Skeletal muscle tissue (tissue), 4 donors: ENCODE results near the gene MTRFR. TPM values are rescaled to one million over a fixed set of nuclear protein-coding genes. Genes with fewer than 3 reads are reported as not detected.
A peak's percentile ranks its signal among the peaks of the same experiment; 100 is the strongest.

Source experiments
- H3K27ac ChIP-seq: one replicate; pipeline ENCODE4 v1.7.0; 2013; ENCODE audit warnings: mild to moderate bottlenecking, low read depth, low read length, inconsistent platforms
- H3K27me3 ChIP-seq, 3 donors: one replicate each; pipeline ENCODE4 v1.7.0; 2013; ENCODE audit warnings: low read length in 3 of 3; ENCODE audit not compliant: control insufficient read depth in 3 of 3, insufficient read depth in 3 of 3
- H3K36me3 ChIP-seq, 3 donors: one replicate each; pipeline ENCODE4 v1.7.0; 2013; ENCODE audit warnings: low read length in 3 of 3; ENCODE audit not compliant: control insufficient read depth in 3 of 3, insufficient read depth in 3 of 3
- H3K4me1 ChIP-seq, 3 donors: one replicate each; pipeline ENCODE4 v1.7.0; 2013; ENCODE audit warnings: low read length in 3 of 3, mild to moderate bottlenecking in 3 of 3; ENCODE audit not compliant: control insufficient read depth in 3 of 3, insufficient read depth in 3 of 3
- H3K4me3 ChIP-seq, 3 donors: one replicate each; pipeline ENCODE4 v1.7.0; 2013; ENCODE audit warnings: low read length in 3 of 3
- H3K9ac ChIP-seq, 3 donors: one replicate each; pipeline ENCODE4 v1.7.0; 2013; ENCODE audit warnings: low read length in 3 of 3, mild to moderate bottlenecking in 3 of 3, moderate library complexity in 2 of 3, low read depth in 1 of 3
- H3K9me3 ChIP-seq, 3 donors: one replicate each; pipeline ENCODE4 v1.7.0; 2013; ENCODE audit warnings: low read length in 3 of 3; ENCODE audit not compliant: control insufficient read depth in 3 of 3
- total RNA-seq: library from RNA; depleted of rRNA; stranded (reverse); fragments of >200 nt; gene quantifications from one replicate; pipeline ENCODE4 v1.2.3, GENCODE V29; 2014
- donor health status: Osteomylitis.

The MTRFR gene
- total RNA-seq, 1 donor from 2014 or later = 12.0 TPM

DNA sequence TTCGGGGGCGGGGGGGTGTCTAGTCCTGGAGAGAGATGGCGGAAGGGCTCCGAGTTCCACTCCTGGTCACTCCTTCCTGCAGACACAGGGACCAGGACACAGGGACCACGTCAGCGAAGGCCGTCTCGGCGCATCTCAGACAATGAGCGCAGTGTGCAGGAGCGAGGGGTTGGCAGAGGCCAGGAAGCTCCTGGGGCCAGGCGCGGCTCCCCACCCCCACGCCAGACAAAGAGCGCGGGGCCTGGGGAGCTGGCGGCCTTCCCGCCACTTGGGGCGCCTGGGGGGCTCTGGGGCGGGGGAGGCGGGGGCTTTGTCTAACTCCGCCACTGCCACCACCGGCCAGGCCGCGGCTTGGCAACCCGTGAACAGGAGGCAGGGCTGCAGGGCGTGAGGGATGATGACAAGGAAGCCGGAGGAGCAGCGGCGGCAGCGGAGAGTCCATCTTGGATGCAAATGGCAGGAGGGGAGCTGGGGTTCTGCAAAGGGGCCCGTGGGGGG, 36.2 kb downstream of the MTRFR start:
- Histone ChIP-seq H3K4me1 (peaks cover 30 to 38% (median 32%) of the 10 kb centered on the region in 3 donors), H3K36me3 (peaks cover 5 to 9% (median 6%) of the 10 kb centered on the region in 3 donors), H3K27ac (peak overlapping the region; percentile 70), H3K9me3 (no peaks in the 10 kb centered on the region), H3K9ac (peak overlapping the region in 2 of 3 donors; percentile 75 to 76), H3K4me3 (peak overlapping the region; percentile 59 to 72 (median 71)), H3K27me3 (no peaks in the 10 kb centered on the region)

DNA sequence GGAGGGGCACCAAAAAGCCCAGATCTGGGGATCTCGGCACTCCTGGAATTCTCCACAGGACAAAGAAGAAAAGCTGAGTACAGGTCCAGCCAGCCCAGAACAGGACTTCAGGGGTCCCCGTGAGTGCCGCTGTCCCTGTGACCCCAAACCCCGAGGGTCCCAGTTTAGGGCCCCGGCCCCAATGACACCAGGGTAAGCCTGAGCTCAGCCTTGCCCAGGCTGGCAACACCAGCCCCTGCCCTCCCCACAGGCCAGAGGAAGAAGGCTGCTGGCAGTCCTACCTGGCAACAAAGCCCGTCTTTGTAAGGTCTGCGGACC, 36.6 kb downstream of the MTRFR start:
- Histone ChIP-seq H3K36me3 (peaks cover 5 to 6% (median 6%) of the 10 kb centered on the region in 3 donors), H3K9me3 (no peaks in the 10 kb centered on the region), H3K4me1 (peaks cover 30 to 38% (median 32%) of the 10 kb centered on the region in 3 donors), H3K9ac (peak overlapping the region; percentile 54 to 76 (median 75)), H3K27ac (peak overlapping the region; percentile 70), H3K4me3 (peak overlapping the region; percentile 59 to 72 (median 71)), H3K27me3 (no peaks in the 10 kb centered on the region)

DNA sequence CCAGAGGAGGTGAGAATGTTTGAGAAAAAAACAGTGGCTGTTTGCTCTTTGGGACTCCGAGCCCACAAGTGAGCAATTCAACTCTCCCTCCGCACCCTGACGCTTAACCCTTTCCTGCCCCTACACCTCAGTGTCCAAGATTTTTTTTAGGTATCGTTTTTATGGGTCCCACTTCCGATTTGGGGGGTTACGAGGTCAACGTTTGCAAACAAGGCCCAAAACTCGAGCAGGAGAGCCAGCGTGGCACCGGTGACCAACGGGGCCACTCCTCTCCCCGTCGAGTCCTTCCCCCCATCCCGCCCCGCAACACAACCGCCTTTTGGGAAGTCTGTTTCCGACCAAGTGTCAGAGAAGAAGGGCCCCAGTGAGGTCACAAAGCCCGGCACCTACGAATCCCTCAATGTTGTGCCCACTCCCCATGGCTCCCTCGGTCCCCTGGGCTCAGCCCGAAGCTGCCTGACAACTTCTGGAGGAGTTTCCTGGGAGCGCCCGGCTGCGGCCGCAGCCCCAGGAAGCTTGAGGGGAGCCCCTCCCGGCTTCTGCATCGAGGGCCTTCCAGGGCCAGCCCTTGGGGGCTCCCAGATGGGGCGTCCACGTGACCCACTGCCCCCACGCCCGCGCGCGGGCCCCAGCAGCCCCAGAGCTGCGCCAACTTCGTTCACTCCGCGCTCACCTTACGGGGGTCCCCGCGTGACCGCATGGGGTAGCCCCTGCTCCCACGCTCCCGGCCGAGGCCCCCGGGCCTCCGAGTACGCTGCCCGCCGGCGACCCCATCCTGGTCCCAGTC, 37.2 kb downstream of the MTRFR start:
- peaks cover 5 to 6% (median 6%) of the 10 kb centered on the region in 3 donors for H3K36me3 ChIP-seq
- H3K9me3 ChIP-seq = no peaks in the 10 kb centered on the region
- H3K9ac ChIP-seq = peak overlapping the region; percentile 54 to 76 (median 75)
- H3K27ac ChIP-seq = peak overlapping the region; percentile 70
- H3K4me1 ChIP-seq = peaks cover 30 to 38% (median 32%) of the 10 kb centered on the region in 3 donors
- H3K4me3 ChIP-seq = peak overlapping the region; percentile 59 to 72 (median 71)
- H3K27me3 ChIP-seq = no peaks in the 10 kb centered on the region

DNA sequence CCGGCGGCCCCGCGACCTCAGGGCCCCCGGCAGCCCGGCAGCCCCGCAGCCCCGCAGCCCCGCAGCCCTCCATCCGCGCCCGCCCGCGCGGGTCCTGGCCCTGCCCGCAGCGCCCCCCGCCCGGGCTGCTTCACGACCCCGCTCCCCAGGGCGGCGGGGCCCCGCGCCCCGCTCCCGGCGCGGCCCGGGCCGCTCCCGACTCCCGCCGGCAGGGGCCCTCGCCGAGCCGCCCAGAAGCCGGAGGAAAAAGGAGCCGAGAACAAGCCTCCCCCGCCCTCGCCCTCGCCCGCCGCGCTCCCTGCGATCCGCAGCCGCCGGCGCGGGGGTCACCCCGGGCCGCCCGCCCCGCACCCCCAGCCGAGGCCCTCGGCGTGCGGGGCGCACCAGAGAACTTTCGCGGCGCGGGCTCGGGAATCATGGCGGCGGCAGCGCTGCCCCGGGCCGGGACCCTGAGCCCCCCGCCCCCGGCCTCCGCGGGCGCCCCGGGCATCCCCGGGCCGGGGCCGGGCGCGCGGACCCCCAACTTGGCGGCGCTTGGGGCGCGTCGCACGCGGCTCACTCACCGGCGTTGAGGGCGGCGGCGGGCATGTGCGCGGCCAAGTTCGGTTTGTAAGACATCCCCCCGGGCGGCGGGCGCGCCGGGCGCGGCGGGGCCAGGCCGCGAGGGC, 37.9 kb downstream of the MTRFR start:
- peak overlapping the region in 2 of 3 donors; percentile 54 to 75 for H3K9ac ChIP-seq
- H3K9me3 ChIP-seq = no peaks in the 10 kb centered on the region
- peaks cover 4 to 6% (median 5%) of the 10 kb centered on the region in 3 donors for H3K36me3 ChIP-seq
- H3K4me3 ChIP-seq = peak overlapping the region in 2 of 3 donors; percentile 65 to 72
- H3K27ac ChIP-seq = no peak overlapping the region
- H3K27me3 ChIP-seq = no peaks in the 10 kb centered on the region
- peaks cover 30 to 38% (median 32%) of the 10 kb centered on the region in 3 donors for H3K4me1 ChIP-seq

DNA sequence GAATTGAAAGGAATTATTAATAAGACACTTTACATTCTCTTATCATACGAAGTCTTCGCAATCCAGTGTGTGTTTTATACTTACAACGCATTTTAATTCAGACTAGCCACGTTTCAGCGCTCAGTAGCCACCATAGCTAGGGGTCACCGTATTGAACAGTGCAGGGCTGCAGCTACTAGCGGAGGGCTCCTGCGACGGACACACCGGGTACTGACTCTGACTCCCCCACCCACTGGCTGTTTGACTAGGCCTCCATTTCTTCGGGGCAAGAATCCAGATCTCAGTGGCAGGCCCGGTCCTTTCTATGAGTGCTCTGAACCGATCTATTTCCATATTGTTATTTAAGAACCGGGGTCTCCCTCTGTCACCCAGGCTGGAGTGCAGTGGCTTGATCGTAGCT, 39.9 kb downstream of the MTRFR start:
- Histone ChIP-seq H3K36me3 (no peaks in the 10 kb centered on the region), H3K4me3 (no peak overlapping the region), H3K9ac (no peak overlapping the region), H3K27me3 (no peaks in the 10 kb centered on the region), H3K9me3 (no peaks in the 10 kb centered on the region), H3K27ac (no peak overlapping the region), H3K4me1 (peaks cover 22 to 27% (median 26%) of the 10 kb centered on the region in 3 donors)

DNA sequence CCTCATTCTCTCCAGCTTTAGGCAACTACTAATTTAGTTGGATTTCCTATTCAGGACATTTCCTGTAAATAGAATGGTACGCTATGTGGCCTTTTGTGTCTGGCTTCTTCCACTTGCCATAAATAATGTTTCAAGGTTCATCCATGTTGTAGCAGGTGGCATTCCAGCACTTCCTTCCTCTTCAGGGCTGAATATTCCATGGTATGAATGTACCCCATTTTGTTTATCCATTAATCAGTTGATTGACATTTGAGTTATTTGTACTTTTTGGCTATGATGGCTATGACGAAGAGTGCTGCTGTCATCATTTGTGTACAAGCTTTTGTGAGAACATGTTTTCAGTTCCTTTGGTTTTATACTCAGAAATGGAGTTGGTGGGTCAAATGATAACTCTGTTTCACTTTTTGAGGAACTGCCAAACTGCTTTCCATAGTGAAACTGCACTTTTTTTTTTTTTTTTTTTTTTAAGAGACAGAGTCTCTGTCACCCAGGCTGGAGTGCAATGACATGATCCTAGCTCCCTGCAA, 44.9 kb downstream of the MTRFR start:
- Histone ChIP-seq H3K27ac (no peak overlapping the region), H3K9me3 (no peaks in the 10 kb centered on the region), H3K27me3 (no peaks in the 10 kb centered on the region), H3K4me1 (no peaks in the 10 kb centered on the region), H3K36me3 (no peaks in the 10 kb centered on the region), H3K9ac (no peak overlapping the region), H3K4me3 (no peak overlapping the region)

DNA sequence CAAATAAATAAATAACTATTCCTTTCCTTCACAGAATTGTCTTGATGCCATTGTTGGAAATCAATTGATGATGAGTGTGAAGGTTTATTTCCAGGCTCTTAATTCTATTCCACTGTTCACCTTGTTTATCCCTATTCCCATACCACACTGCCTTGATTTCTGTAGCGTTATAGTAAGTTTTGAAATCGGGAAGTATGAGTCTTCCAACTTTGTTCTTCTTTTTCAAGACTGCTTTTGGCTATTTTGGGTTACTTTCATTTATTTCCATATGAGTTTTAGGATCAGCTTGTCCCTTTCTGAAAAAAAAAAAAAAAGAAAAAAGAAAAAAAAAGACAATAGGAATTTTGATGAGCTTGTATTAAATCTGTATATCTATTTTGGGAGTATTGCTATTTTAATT, 47.7 kb downstream of the MTRFR start:
- no peak overlapping the region for H3K4me3 ChIP-seq
- no peaks in the 10 kb centered on the region for H3K27me3 ChIP-seq
- no peak overlapping the region for H3K27ac ChIP-seq
- H3K9ac ChIP-seq = no peak overlapping the region
- H3K9me3 ChIP-seq = no peaks in the 10 kb centered on the region
- no peaks in the 10 kb centered on the region for H3K4me1 ChIP-seq
- no peaks in the 10 kb centered on the region for H3K36me3 ChIP-seq

DNA sequence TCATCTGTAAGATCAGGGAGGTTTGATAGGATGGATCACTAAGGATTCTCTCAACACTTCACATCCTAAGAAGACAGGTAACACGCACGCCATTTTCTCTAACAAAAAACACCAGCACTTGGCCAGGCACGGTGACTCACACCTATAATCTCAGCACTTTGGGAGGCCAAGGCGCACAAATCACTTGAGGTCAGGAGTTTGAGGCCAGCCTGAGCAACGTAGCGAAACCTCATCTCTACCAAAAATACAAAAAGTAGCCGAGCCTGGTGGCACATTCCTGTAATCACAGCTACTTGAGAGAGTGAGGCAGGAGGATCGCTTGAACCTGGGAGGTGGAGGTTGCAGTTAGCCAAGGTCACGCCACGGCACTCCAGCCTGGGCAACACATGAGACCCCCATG, 48.9 kb downstream of the MTRFR start:
- Histone ChIP-seq H3K36me3 (no peaks in the 10 kb centered on the region), H3K27me3 (no peaks in the 10 kb centered on the region), H3K9me3 (no peaks in the 10 kb centered on the region), H3K4me3 (no peak overlapping the region), H3K27ac (no peak overlapping the region), H3K9ac (no peak overlapping the region), H3K4me1 (no peaks in the 10 kb centered on the region)

DNA sequence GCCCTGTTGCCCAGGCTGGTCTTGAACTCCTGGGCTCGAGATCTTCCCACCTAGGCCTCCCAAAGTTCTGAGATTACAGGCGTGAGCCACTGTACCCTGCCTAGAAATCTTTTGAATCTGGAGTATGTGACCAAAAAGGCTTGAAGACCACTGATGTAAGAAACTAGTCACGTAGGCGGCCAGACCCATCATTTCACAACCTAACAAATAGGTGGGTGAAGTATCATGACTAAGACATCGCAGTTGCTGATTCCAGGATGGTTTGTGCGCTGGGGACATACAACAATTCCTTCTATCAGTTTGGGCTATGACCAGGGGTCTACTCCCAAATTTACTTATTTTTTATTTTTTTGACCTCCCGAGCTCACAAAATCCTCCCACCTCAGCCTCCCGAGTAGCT, 50.2 kb downstream of the MTRFR start:
- Histone ChIP-seq H3K27me3 (no peaks in the 10 kb centered on the region), H3K27ac (no peak overlapping the region), H3K4me1 (no peaks in the 10 kb centered on the region), H3K4me3 (no peak overlapping the region), H3K9me3 (no peaks in the 10 kb centered on the region), H3K9ac (no peak overlapping the region), H3K36me3 (no peaks in the 10 kb centered on the region)

DNA sequence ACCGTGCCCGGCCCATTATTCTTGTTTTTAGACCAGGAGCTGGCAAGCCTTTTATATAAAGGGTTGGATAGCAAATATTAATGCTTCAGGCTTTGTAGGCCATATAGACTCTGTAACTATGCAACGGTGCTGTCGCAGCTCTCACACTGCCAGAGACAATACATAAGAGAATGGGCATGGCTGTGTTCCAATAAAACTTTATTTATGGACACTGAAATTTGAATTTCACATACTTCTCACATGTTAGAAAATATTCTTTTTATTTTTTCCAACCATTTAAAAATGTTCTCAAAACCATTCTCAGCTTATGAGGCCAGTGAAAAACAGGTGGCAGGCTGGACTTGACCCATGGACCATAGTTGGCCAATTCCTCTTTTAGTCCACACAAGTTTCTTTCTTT, 51.4 kb downstream of the MTRFR start:
- no peaks in the 10 kb centered on the region for H3K9me3 ChIP-seq
- no peaks in the 10 kb centered on the region for H3K4me1 ChIP-seq
- H3K4me3 ChIP-seq = no peak overlapping the region
- no peak overlapping the region for H3K9ac ChIP-seq
- H3K27me3 ChIP-seq = no peaks in the 10 kb centered on the region
- H3K27ac ChIP-seq = no peak overlapping the region
- H3K36me3 ChIP-seq = peaks cover 0 to 3% (median 2%) of the 10 kb centered on the region in 3 donors
